SK-N-SH (cell line): Measurements from ENCODE around the gene BNC2. TPM values are rescaled to one million over a fixed set of nuclear protein-coding genes. Genes with fewer than 3 reads are reported as not detected.
A peak's percentile ranks its signal among the peaks of the same experiment; 100 is the strongest.

Experiments
- CTCF ChIA-PET: fragments of 300-600, 350-600 bp; formaldehyde crosslinking; extraction: SDS; loops from one replicate; lab custom pipeline; 2021; lab: Yijun Ruan, JAX
- POLR2A ChIA-PET: fragments of 350-600 bp; sonication (Branson Sonifier 250); formaldehyde crosslinking; extraction: SDS; loops from one replicate; lab custom pipeline; 2020; ENCODE audit warnings: antibody characterized with exemption, inconsistent platforms; lab: Yijun Ruan, JAX
- DNase-seq: peaks from one replicate; pipeline ENCODE4 v3.0.0; 2012
- H2AFZ ChIP-seq: fragments of 200-600 bp; sonication (generic); 2 replicates; pipeline ENCODE4 v1.8.1; 2016; ENCODE audit warnings: antibody characterized with exemption, mild to moderate bottlenecking, low read depth
- H3F3A ChIP-seq: fragments of 200-600 bp; sonication (generic); replicated peaks from 2 replicates; pipeline ENCODE3; 2016; ENCODE audit warnings: antibody characterized with exemption, mild to moderate bottlenecking; ENCODE audit not compliant: insufficient read depth
- H3K27ac ChIP-seq, 2 experiments: fragments of 200-500 bp in 1 of 2; fragments of 200-600 bp in 1 of 2; sonication (Bioruptor generic) in 1 of 2; sonication (generic), shearing (Covaris generic) in 1 of 2; 2 replicates each; pipeline versions ENCODE4 v1.5.1 to v1.6.1; 2014 to 2016; ENCODE audit warnings: low read depth in 2 of 2, inconsistent platforms in 1 of 2, low read length in 1 of 2, mild to moderate bottlenecking in 1 of 2, mixed read lengths in 1 of 2
- H3K27me3 ChIP-seq: fragments of 200-600 bp; sonication (generic), shearing (Covaris generic); 2 replicates; pipeline ENCODE4 v1.6.1; 2016; ENCODE audit warnings: mixed run types; ENCODE audit not compliant: insufficient read depth
- H3K36me3 ChIP-seq, 2 experiments: fragments of 200-500 bp in 1 of 2; fragments of 200-600 bp in 1 of 2; sonication (Bioruptor generic) in 1 of 2; sonication (generic) in 1 of 2; replicated peaks in 1 of 2; 2 replicates each; pipeline versions ENCODE3 to v1.5.1; 2014 to 2016; ENCODE audit warnings: low read length in 1 of 2, mild to moderate bottlenecking in 1 of 2; ENCODE audit not compliant: insufficient read depth in 2 of 2, control insufficient read depth in 1 of 2
- H3K4me1 ChIP-seq, 2 experiments: fragments of 200-500 bp in 1 of 2; fragments of 200-600 bp in 1 of 2; sonication (Bioruptor generic) in 1 of 2; sonication (generic), shearing (Covaris generic) in 1 of 2; 2 replicates each; pipeline versions ENCODE4 v1.5.1 to v1.6.1; 2014 to 2016; ENCODE audit warnings: low read depth in 1 of 2, low read length in 1 of 2, mixed run types in 1 of 2; ENCODE audit not compliant: insufficient read depth in 2 of 2, control insufficient read depth in 1 of 2
- H3K4me2 ChIP-seq: fragments of 200-600 bp; sonication (generic), shearing (Covaris generic); 2 replicates; pipeline ENCODE4 v1.6.1; 2017; ENCODE audit warnings: mixed run types
- H3K4me3 ChIP-seq, 2 experiments: fragments of 200-500 bp in 1 of 2; fragments of 200-600 bp in 1 of 2; sonication (Bioruptor generic) in 1 of 2; sonication (generic), shearing (Covaris generic) in 1 of 2; 2 replicates each; pipeline versions ENCODE4 v1.5.1 to v1.8.1; 2014 to 2016; ENCODE audit warnings: low read depth in 2 of 2, inconsistent platforms in 1 of 2, low read length in 1 of 2, mild to moderate bottlenecking in 1 of 2, mixed read lengths in 1 of 2, moderate library complexity in 1 of 2
- H3K79me2 ChIP-seq: fragments of 200-600 bp; sonication (generic); 2 replicates; pipeline ENCODE4 v1.8.1; 2017; ENCODE audit warnings: mild to moderate bottlenecking; ENCODE audit not compliant: insufficient read depth
- H3K9ac ChIP-seq: fragments of 200-600 bp; sonication (generic); 2 replicates; pipeline ENCODE4 v1.6.1; 2017; ENCODE audit warnings: mixed run types
- H3K9me2 ChIP-seq: fragments of 200-600 bp; sonication (generic); 2 replicates; pipeline ENCODE4 v1.6.1; 2017; ENCODE audit warnings: mixed run types
- H3K9me3 ChIP-seq: fragments of 200-600 bp; sonication (generic); 2 replicates; pipeline ENCODE4 v1.6.1; 2017; ENCODE audit warnings: mixed run types, mild to moderate bottlenecking, moderate library complexity
- H4K20me1 ChIP-seq: fragments of 200-600 bp; sonication (generic); 2 replicates; pipeline ENCODE4 v1.6.1; 2017; ENCODE audit warnings: mild to moderate bottlenecking, mixed run types; ENCODE audit not compliant: insufficient read depth
- EZH2phosphoT487 ChIP-seq: fragments of 200-600 bp; sonication (generic); IDR thresholded peaks from 2 replicates; pipeline ENCODE4 v1.6.1; 2017; ENCODE audit warnings: low read depth, mixed run types, mild to moderate bottlenecking, antibody characterized with exemption, moderate library complexity, borderline replicate concordance
- FOSL2 ChIP-seq: IDR thresholded peaks from 2 replicates; pipeline ENCODE4 v1.4.0; 2012; ENCODE audit warnings: low read depth, mild to moderate bottlenecking, moderate library complexity, borderline replicate concordance
- GABPA ChIP-seq: IDR thresholded peaks from 2 replicates; pipeline ENCODE4 v1.4.0; 2012; ENCODE audit warnings: low read depth, mild to moderate bottlenecking
- GATA2 ChIP-seq: sonication (generic); formaldehyde crosslinking; IDR thresholded peaks from 2 replicates; pipeline ENCODE4 v1.5.0; 2020; ENCODE audit warnings: mild to moderate bottlenecking, missing genetic modification reagents
- JUND ChIP-seq: IDR thresholded peaks from 2 replicates; pipeline ENCODE4 v1.4.0; 2012
- MEF2A ChIP-seq: IDR thresholded peaks from 2 replicates; pipeline ENCODE4 v1.4.0; 2012; ENCODE audit warnings: low read depth, borderline replicate concordance
- MXI1 ChIP-seq: IDR thresholded peaks from 2 replicates; pipeline ENCODE4 v1.6.1; 2012; ENCODE audit warnings: mild to moderate bottlenecking, low read depth, low read length, improper control_type of control experiment
- NFIC ChIP-seq: IDR thresholded peaks from 2 replicates; pipeline ENCODE4 v1.4.0; 2012; ENCODE audit warnings: borderline replicate concordance
- NRF1 ChIP-seq: IDR thresholded peaks from 2 replicates; pipeline ENCODE4 v1.6.1; 2012; ENCODE audit warnings: low read depth, mild to moderate bottlenecking, low read length
- RAD21 ChIP-seq: IDR thresholded peaks from 2 replicates; pipeline ENCODE4 v1.6.1; 2012; ENCODE audit warnings: mild to moderate bottlenecking, low read length
- RFX5 ChIP-seq: IDR thresholded peaks from 2 replicates; pipeline ENCODE4 v1.6.1; 2012; ENCODE audit warnings: mild to moderate bottlenecking, improper control_type of control experiment, low read length
- RXRA ChIP-seq: IDR thresholded peaks from 2 replicates; pipeline ENCODE4 v1.4.0; 2012; ENCODE audit warnings: low read depth, mild to moderate bottlenecking, borderline replicate concordance
- SIN3A ChIP-seq: IDR thresholded peaks from 2 replicates; pipeline ENCODE4 v1.6.1; 2012; ENCODE audit warnings: low read depth, mild to moderate bottlenecking, low read length, moderate library complexity, borderline replicate concordance
- TEAD4 ChIP-seq: IDR thresholded peaks from 2 replicates; pipeline ENCODE4 v1.4.0; 2012; ENCODE audit warnings: mild to moderate bottlenecking, borderline replicate concordance; ENCODE audit not compliant: insufficient read depth
- USF2 ChIP-seq: fragments of 150-350 bp; IDR thresholded peaks from 2 replicates; pipeline ENCODE4 v1.6.1; 2017; ENCODE audit warnings: antibody characterized with exemption, low read length, low read depth, borderline replicate concordance
- YY1 ChIP-seq: IDR thresholded peaks from 2 replicates; pipeline ENCODE4 v1.4.0; 2012; ENCODE audit warnings: low read depth, mild to moderate bottlenecking
- WGBS: methylation state at CpG from one replicate; pipeline ENCODE4 v1.1.6; 2017; ENCODE audit warnings: low lambda C conversion rate; 5-methylcytosine and 5-hydroxymethylcytosine counted together
- polyA plus RNA-seq, 3 experiments: library from polyadenylated mRNA; depleted of rRNA; stranded (reverse); fragments of >200 nt; gene quantifications; 2 replicates each; pipeline ENCODE4 v1.2.3, GENCODE V29; 2012
- TF ChIP-seq, protein P1 (sequence below): fragments of 150-350 bp; IDR thresholded peaks from 2 replicates; pipeline ENCODE4 v1.6.1; 2016; ENCODE audit warnings: mild to moderate bottlenecking, low read depth, low read length
- TF ChIP-seq, protein P2 (sequence below): IDR thresholded peaks from 2 replicates; pipeline ENCODE4 v1.4.0; 2012; ENCODE audit warnings: low read depth

Gene BNC2
- polyA plus RNA-seq, 1 of the 3 experiments (the other 2 are of a cell fraction) = 8.8 TPM

DNA sequence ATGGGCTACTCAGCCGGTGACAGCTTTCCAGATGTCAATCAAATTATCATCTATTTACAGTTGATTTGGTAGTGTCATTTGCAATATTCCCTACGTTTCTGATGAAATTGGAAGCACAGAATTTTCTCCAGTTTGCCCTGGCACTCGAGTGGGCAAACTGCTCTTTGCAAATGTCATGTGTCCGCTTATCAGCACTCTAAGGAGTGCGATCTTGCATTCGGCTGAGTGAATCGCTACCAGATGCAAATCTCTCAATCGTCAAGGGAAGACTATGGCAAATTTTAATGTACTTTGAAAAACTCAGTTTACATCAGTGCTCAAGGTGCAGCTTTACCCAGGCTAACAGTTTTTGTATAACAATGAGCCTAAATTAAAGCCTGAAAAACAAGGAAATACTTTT is 66.8 kb downstream of the BNC2 start:
- Histone ChIP-seq H3K79me2 (peaks cover 22% of the 10 kb centered on the region; the same call in 1 of the 2 replicates), H4K20me1 (no peaks in the 10 kb centered on the region), H3K36me3 (no peaks in the 10 kb centered on the region), H3K4me2 (no peak overlapping the region), H2AFZ (no peak overlapping the region), H3K9ac (no peak overlapping the region), H3K27me3 (no peaks in the 10 kb centered on the region), H3F3A (no peaks in the 10 kb centered on the region), H3K4me1 (no peaks in the 10 kb centered on the region; a peak in 1 of 4 replicates), H3K4me3 (no peak overlapping the region), H3K27ac (no peak overlapping the region), H3K9me2 (no peaks in the 10 kb centered on the region), H3K9me3 (no peaks in the 10 kb centered on the region)
- ChIA-PET POLR2A (no interaction called here), CTCF (no interaction called here)
- 81% methylated on average over 8 of the region's 8 CpGs for WGBS
- no peak for DNase-seq
- TF ChIP-seq GATA2 (CRISPR knock-in tag) (peak; percentile 56; the same call in 1 of the 2 replicates), MXI1 (no peak)

DNA sequence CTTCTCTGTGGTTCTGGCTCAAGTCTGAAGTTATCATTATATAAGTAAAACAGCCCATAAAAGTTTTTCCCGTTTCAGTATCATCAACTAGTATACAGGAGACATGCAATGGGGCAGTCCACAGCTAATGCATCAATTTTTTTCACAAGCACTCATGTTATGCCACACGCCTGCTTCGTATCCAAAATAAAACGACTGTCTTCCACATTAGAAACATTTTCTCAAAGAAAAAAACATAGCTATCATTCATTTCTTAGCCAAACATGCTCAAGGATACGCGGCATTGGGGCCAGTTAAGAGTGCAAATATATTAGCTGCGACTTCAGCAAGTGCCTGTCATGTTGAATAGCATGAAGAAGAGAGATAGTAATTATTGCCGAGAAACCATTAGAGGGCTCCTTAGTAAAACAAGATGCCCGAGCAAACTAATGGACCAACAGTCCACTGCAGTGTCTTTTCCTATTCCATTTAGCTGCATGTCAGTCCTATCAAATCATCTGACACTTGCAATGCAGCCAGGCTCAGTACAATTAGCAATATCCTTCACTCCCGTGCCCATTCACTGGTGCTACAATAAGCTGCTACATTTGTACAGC is 68.5 kb downstream of the BNC2 start:
- no peak overlapping the region for H3K4me2 ChIP-seq
- CTCF ChIA-PET = interaction anchor here (1.3 kb wide), 1 partner anchor 523 kb away, joined by 3 read pairs; no protein-coding TSS in a partner anchor
- DNase-seq = no peak
- H3K9me2 ChIP-seq = no peaks in the 10 kb centered on the region
- H3K79me2 ChIP-seq = peaks cover 20% of the 10 kb centered on the region; the same call in 1 of the 2 replicates
- WGBS = 91% methylated on average over 10 of the region's 10 CpGs
- no peak overlapping the region for H3K4me3 ChIP-seq
- H3K9me3 ChIP-seq = no peaks in the 10 kb centered on the region
- no peak for TF ChIP-seq SIN3A
- no peak for TF ChIP-seq NRF1
- no peak for TF ChIP-seq MXI1
- TF ChIP-seq, protein P1, sequence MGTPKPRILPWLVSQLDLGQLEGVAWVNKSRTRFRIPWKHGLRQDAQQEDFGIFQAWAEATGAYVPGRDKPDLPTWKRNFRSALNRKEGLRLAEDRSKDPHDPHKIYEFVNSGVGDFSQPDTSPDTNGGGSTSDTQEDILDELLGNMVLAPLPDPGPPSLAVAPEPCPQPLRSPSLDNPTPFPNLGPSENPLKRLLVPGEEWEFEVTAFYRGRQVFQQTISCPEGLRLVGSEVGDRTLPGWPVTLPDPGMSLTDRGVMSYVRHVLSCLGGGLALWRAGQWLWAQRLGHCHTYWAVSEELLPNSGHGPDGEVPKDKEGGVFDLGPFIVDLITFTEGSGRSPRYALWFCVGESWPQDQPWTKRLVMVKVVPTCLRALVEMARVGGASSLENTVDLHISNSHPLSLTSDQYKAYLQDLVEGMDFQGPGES = no peak
- no peak for TF ChIP-seq JUND
- no peak for TF ChIP-seq GATA2 (CRISPR knock-in tag)
- no peak for TF ChIP-seq USF2
- TF ChIP-seq, protein P2, sequence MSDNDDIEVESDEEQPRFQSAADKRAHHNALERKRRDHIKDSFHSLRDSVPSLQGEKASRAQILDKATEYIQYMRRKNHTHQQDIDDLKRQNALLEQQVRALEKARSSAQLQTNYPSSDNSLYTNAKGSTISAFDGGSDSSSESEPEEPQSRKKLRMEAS = no peak
- no peak for TF ChIP-seq RFX5
- no peak for TF ChIP-seq TEAD4
- TF ChIP-seq EZH2phosphoT487 = no peak
- no peak for TF ChIP-seq MEF2A
- TF ChIP-seq RXRA = no peak
- TF ChIP-seq NFIC = no peak
- TF ChIP-seq YY1 = no peak
- TF ChIP-seq FOSL2 = no peak
- TF ChIP-seq RAD21 = no peak
- no peak for TF ChIP-seq GABPA
- TF ChIP-seq, all 33 proteins: peak for 0
- Histone ChIP-seq H4K20me1 (no peaks in the 10 kb centered on the region), H3K27ac (no peak overlapping the region), H3F3A (no peaks in the 10 kb centered on the region), H3K9ac (no peak overlapping the region), H3K4me1 (no peaks in the 10 kb centered on the region; a peak in 1 of 4 replicates), H2AFZ (no peak overlapping the region), H3K27me3 (no peaks in the 10 kb centered on the region), H3K36me3 (no peaks in the 10 kb centered on the region)
- POLR2A ChIA-PET = no interaction called here
